H1 (cell line): Measurements from ENCODE around the gene NUCB1. TPM values are rescaled to one million over a fixed set of nuclear protein-coding genes. Genes with fewer than 3 reads are reported as not detected.

Experiments used
- CTCF ChIA-PET: fragments of 300-600 bp; sonication (Branson Sonifier 250); formaldehyde crosslinking; loops from one replicate; lab custom pipeline; 2021; ENCODE audit not compliant: partially characterized antibody; lab: Charles Lee
- POLR2A ChIA-PET: fragments of 300-600 bp; sonication (Branson Sonifier 250); formaldehyde crosslinking; loops from one replicate; lab custom pipeline; 2021; ENCODE audit warnings: inconsistent platforms; ENCODE audit not compliant: partially characterized antibody; lab: Charles Lee
- DNase-seq, 2 experiments: peaks; one replicate each; pipeline versions ENCODE4 v3.0.0 to v3.0.0-alpha.2; 2010 to 2022; ENCODE audit warnings: low spot score in 2 of 2, low read depth in 1 of 2, mixed read lengths in 1 of 2
- FAIRE-seq: peaks from 2 replicates; lab custom pipeline; 2011; peaks lifted over from hg19 to GRCh38; lab: Jason Lieb, UNC
- H2AFZ ChIP-seq: 2 replicates; pipeline ENCODE4 v1.8.1; 2012; ENCODE audit warnings: low read length, inconsistent platforms
- H2AK5ac ChIP-seq: 2 replicates; pipeline ENCODE4 v1.6.1; 2013; ENCODE audit warnings: low read depth, low read length
- H2BK120ac ChIP-seq: replicated peaks from 2 replicates; pipeline ENCODE3; 2013; ENCODE audit warnings: low read depth, low read length, inconsistent platforms
- H2BK12ac ChIP-seq: 2 replicates; pipeline ENCODE4 v1.6.1; 2013; ENCODE audit warnings: low read depth, low read length
- H2BK15ac ChIP-seq: 2 replicates; pipeline ENCODE4 v1.6.1; 2013; ENCODE audit warnings: low read length
- H2BK20ac ChIP-seq: 2 replicates; pipeline ENCODE4 v1.6.1; 2013; ENCODE audit warnings: low read length
- H2BK5ac ChIP-seq: 2 replicates; pipeline ENCODE4 v1.6.1; 2013; ENCODE audit warnings: low read depth, low read length
- H3K14ac ChIP-seq: 2 replicates; pipeline ENCODE4 v1.6.1; 2013; ENCODE audit warnings: inconsistent platforms; ENCODE audit not compliant: insufficient read length
- H3K18ac ChIP-seq: 2 replicates; pipeline ENCODE4 v1.6.1; 2013; ENCODE audit warnings: low read length; ENCODE audit errors: extremely low read depth
- H3K23ac ChIP-seq: 2 replicates; pipeline ENCODE4 v1.6.1; 2013; ENCODE audit warnings: inconsistent platforms; ENCODE audit not compliant: insufficient read length
- H3K23me2 ChIP-seq: 2 replicates; pipeline ENCODE4 v1.6.1; 2013; ENCODE audit warnings: low read depth, low read length
- H3K27ac ChIP-seq: 2 replicates; pipeline ENCODE4 v1.6.1; 2011; ENCODE audit warnings: low read depth, low read length, inconsistent platforms
- H3K27me3 ChIP-seq, 4 experiments: replicated peaks in 1 of 4; 1 replicate in 1 of 4; 2 replicates in 3 of 4; pipeline versions ENCODE4 v1.6.1 to v1.8.1; 2011 to 2013; ENCODE audit warnings: low read length in 3 of 4, mild to moderate bottlenecking in 3 of 4, inconsistent platforms in 2 of 4, mixed read lengths in 2 of 4, moderate library complexity in 1 of 4; ENCODE audit not compliant: control insufficient read depth in 3 of 4, insufficient read depth in 3 of 4; ENCODE audit errors: extremely low read depth in 1 of 4
- H3K36me3 ChIP-seq, 4 experiments: 2 replicates each; pipeline versions ENCODE4 v1.6.1 to v1.8.1; 2011 to 2013; ENCODE audit warnings: mild to moderate bottlenecking in 4 of 4, low read length in 3 of 4, moderate library complexity in 2 of 4, control low read depth in 1 of 4, inconsistent platforms in 1 of 4; ENCODE audit not compliant: insufficient read depth in 4 of 4, control insufficient read depth in 2 of 4
- H3K4ac ChIP-seq: replicated peaks from 2 replicates; pipeline ENCODE3; 2013; ENCODE audit warnings: low read length, low read depth, mixed read lengths, inconsistent platforms; ENCODE audit not compliant: insufficient read length
- H3K4me1 ChIP-seq, 4 experiments: replicated peaks in 1 of 4; 1 replicate in 1 of 4; 2 replicates in 3 of 4; pipeline versions ENCODE4 v1.6.1 to v1.8.1; 2011 to 2013; ENCODE audit warnings: low read length in 3 of 4, inconsistent platforms in 2 of 4, mixed read lengths in 1 of 4; ENCODE audit not compliant: insufficient read depth in 4 of 4, control insufficient read depth in 3 of 4
- H3K4me2 ChIP-seq, 2 experiments: 2 replicates each; pipeline versions ENCODE4 v1.6.1 to v1.8.1; 2011 to 2013; ENCODE audit warnings: low read depth in 2 of 2, low read length in 2 of 2, control low read depth in 1 of 2, inconsistent platforms in 1 of 2, mild to moderate bottlenecking in 1 of 2; ENCODE audit not compliant: insufficient read depth in 1 of 2
- H3K4me3 ChIP-seq, 4 experiments: fragments of 200-600, 300-600 bp in 1 of 4; sonication (generic), shearing (Covaris generic), sonication (Bioruptor Twin) in 1 of 4; 2 replicates each; pipeline versions ENCODE4 v1.5.1 to v1.8.1; 2011 to 2016; ENCODE audit warnings: low read length in 4 of 4, low read depth in 3 of 4, control low read depth in 2 of 4, inconsistent platforms in 2 of 4, mild to moderate bottlenecking in 2 of 4, mixed read lengths in 1 of 4, moderate library complexity in 1 of 4; ENCODE audit not compliant: insufficient read depth in 2 of 4; ENCODE audit errors: extremely low read depth in 1 of 4
- H3K56ac ChIP-seq: replicated peaks from 2 replicates; pipeline ENCODE3; 2013; ENCODE audit warnings: low read depth, mild to moderate bottlenecking, mixed read lengths, low read length, inconsistent platforms; ENCODE audit not compliant: insufficient read length
- H3K79me1 ChIP-seq: 2 replicates; pipeline ENCODE4 v1.6.1; 2013; ENCODE audit warnings: low read depth, low read length, control low read depth
- H3K79me2 ChIP-seq, 2 experiments: 2 replicates each; pipeline versions ENCODE4 v1.6.1 to v1.8.1; 2012 to 2013; ENCODE audit warnings: low read length in 2 of 2, mild to moderate bottlenecking in 2 of 2, inconsistent platforms in 1 of 2; ENCODE audit not compliant: insufficient read depth in 2 of 2, control insufficient read depth in 1 of 2
- H3K9ac ChIP-seq, 4 experiments: replicated peaks in 1 of 4; 1 replicate in 1 of 4; 2 replicates in 3 of 4; pipeline versions ENCODE4 v1.6.1 to v1.8.1; 2011 to 2013; ENCODE audit warnings: low read depth in 3 of 4, low read length in 3 of 4, control low read depth in 2 of 4, mild to moderate bottlenecking in 2 of 4, moderate library complexity in 2 of 4, inconsistent platforms in 1 of 4; ENCODE audit errors: extremely low read depth in 1 of 4
- H3K9me3 ChIP-seq, 2 experiments: 2 replicates each; pipeline versions ENCODE4 v1.6.1 to v1.8.1; 2012 to 2013; ENCODE audit warnings: mild to moderate bottlenecking in 2 of 2, moderate library complexity in 2 of 2, control low read depth in 1 of 2, inconsistent platforms in 1 of 2, low read depth in 1 of 2, low read length in 1 of 2, mixed read lengths in 1 of 2; ENCODE audit not compliant: insufficient read depth in 2 of 2
- H4K20me1 ChIP-seq, 2 experiments: replicated peaks in 1 of 2; 2 replicates each; pipeline versions ENCODE3 to v1.8.1; 2011 to 2013; ENCODE audit warnings: inconsistent platforms in 2 of 2, low read length in 2 of 2, mild to moderate bottlenecking in 1 of 2; ENCODE audit not compliant: insufficient read depth in 2 of 2, control insufficient read depth in 1 of 2
- H4K5ac ChIP-seq: 2 replicates; pipeline ENCODE4 v1.6.1; 2013; ENCODE audit warnings: low read length, low read depth, mixed read lengths, inconsistent platforms; ENCODE audit not compliant: insufficient read length
- H4K8ac ChIP-seq: 2 replicates; pipeline ENCODE4 v1.8.0; 2013; ENCODE audit warnings: mild to moderate bottlenecking, moderate library complexity, low read length, inconsistent platforms; ENCODE audit not compliant: insufficient read depth; ENCODE audit errors: extremely low read depth
- H4K91ac ChIP-seq: replicated peaks from 2 replicates; pipeline ENCODE3; 2013; ENCODE audit warnings: low read length, mixed read lengths, inconsistent platforms; ENCODE audit not compliant: insufficient read length
- CBX8 ChIP-seq: fragments of 300-800, 300-1000 bp; sonication (generic); IDR thresholded peaks from 2 replicates; pipeline ENCODE4 v1.7.1; 2016; ENCODE audit warnings: low read depth, low read length, borderline replicate concordance
- CHD2 ChIP-seq: IDR thresholded peaks from 2 replicates; pipeline ENCODE4 v1.6.1; 2012; ENCODE audit warnings: low read length, improper control_type of control experiment
- EGR1 ChIP-seq: IDR thresholded peaks from 2 replicates; pipeline ENCODE4 v1.6.1; 2011; ENCODE audit warnings: low read depth, low read length, borderline replicate concordance
- GTF2F1 ChIP-seq: IDR thresholded peaks from 2 replicates; pipeline ENCODE4 v1.6.1; 2012; ENCODE audit warnings: low read depth, low read length, improper control_type of control experiment, borderline replicate concordance
- POLR2A ChIP-seq, 2 experiments: IDR thresholded peaks; 1 replicate in 1 of 2; 2 replicates in 1 of 2; pipeline ENCODE4 v1.6.1; 2011; ENCODE audit warnings: low read depth in 2 of 2, low read length in 2 of 2, mild to moderate bottlenecking in 2 of 2; ENCODE audit errors: control extremely low read depth in 1 of 2
- SRF ChIP-seq: IDR thresholded peaks from 2 replicates; pipeline ENCODE4 v1.6.1; 2011; ENCODE audit warnings: mild to moderate bottlenecking, low read depth, low read length, moderate library complexity
- YY1 ChIP-seq: IDR thresholded peaks from 2 replicates; pipeline ENCODE4 v1.6.1; 2011; ENCODE audit warnings: low read depth, mild to moderate bottlenecking, low read length
- WGBS, 2 experiments: shearing (Covaris generic) in 1 of 2; methylation state at CpG; one replicate each; pipeline versions ENCODE4 v1.1.6 to v1.1.7; 2013 to 2015; ENCODE audit warnings: low lambda C conversion rate in 2 of 2, mixed read lengths in 2 of 2, inconsistent platforms in 1 of 2, low coverage in 1 of 2, missing lambda C conversion rate in 1 of 2; ENCODE audit not compliant: insufficient replicate concordance in 2 of 2, insufficient coverage in 1 of 2, insufficient read length in 1 of 2; ENCODE audit errors: extremely low coverage in 1 of 2, missing lambda C conversion rate in 1 of 2; 5-methylcytosine and 5-hydroxymethylcytosine counted together
- polyA plus RNA-seq, 7 experiments: library from polyadenylated mRNA; depleted of rRNA in 3 of 7; stranded (reverse) in 5 of 7; unstranded in 2 of 7; fragments of >200 nt in 5 of 7; fragments of 200-250 nt in 2 of 7; gene quantifications; 1 replicate in 5 of 7; 2 replicates in 1 of 7; 4 replicates in 1 of 7; pipeline versions ENCODE4 v1.2.1 to v1.2.3, GENCODE V29; 2011 to 2013; ENCODE audit warnings: missing spikeins in 2 of 7, mixed read lengths in 2 of 7
- total RNA-seq: library from RNA; stranded (reverse); fragmentation: NEBNext Ultra II Directional; extraction: Animal tissue kit (Norgen Biotek cat#: 25700); gene quantifications from 2 replicates; pipeline ENCODE4 v1.2.1, GENCODE V29; 2021

Gene NUCB1
- total and polyA plus RNA-seq, 2 of the 8 experiments (the other 6 are each of a cell fraction or from before 2014, with no cell fraction given), result 111 to 121 TPM

DNA sequence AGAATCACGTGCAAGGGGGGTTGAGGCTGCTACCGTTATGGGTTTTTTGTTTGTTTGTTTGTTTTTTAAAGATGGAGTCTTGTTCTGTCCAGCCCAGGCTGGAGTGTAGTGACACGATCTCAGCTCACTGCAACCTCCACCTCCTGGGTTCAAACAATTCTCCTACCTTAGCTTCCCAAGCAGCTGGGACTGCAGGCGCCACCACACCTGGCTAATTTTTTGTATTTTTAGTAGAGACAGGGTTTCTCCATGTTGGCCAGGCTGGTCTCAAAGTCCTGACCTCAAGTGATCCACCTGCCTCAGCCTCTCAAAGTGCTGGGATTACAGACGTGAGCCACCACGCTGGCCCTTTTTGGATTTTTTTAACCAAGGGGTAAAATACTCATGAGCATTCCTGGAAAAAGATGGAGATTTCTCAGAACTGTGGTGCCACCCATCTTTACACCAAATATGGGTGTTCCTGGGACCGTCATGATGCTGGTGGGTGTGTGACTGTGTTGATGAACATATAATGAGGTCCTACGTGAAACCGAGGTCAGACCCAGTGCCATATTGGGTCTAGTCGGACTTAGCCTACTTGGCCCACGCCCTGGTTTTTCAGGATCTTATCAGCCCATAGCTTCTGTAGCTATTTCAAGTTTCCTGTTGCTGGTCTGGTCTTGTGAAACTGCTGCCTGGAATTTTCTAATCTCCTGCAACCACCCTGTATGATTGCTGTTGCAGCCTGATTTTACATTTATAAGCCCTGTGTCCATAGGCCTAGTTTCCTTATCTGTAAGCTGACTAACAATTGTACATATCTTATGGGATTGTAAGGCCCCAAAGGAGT, 21.7 kb upstream of the NUCB1 start:
- Histone ChIP-seq H3K23ac (no peak overlapping the region), H3K4me3 (no peak overlapping the region), H4K5ac (no peak overlapping the region), H3K4me1 (peaks cover 0 to 10% (median 4%) of the 10 kb centered on the region in 4 experiments; a peak in 4 of 7 replicates), H4K91ac (no peak overlapping the region), H3K36me3 (peaks cover 13 to 30% (median 20%) of the 10 kb centered on the region in 4 experiments; a peak in 7 of 8 replicates), H2BK12ac (0 out of 2 replicates have a peak overlapping the region, but pooled peaks have one; percentile 39), H2AK5ac (no peak overlapping the region), H3K9ac (no peak overlapping the region), H3K27me3 (no peaks in the 10 kb centered on the region), H4K20me1 (peaks cover 5 to 13% of the 10 kb centered on the region in 2 experiments), H2AFZ (no peak overlapping the region), H3K79me2 (peaks cover 4 to 14% of the 10 kb centered on the region in 2 experiments; a peak in 3 of 4 replicates), H2BK20ac (no peak overlapping the region), H3K4ac (no peak overlapping the region), H3K18ac (no peak overlapping the region), H2BK5ac (no peak overlapping the region), H3K56ac (no peak overlapping the region), H3K4me2 (no peak overlapping the region), H2BK120ac (no peak overlapping the region), H3K23me2 (no peaks in the 10 kb centered on the region), H4K8ac (no peak overlapping the region), H3K14ac (no peak overlapping the region), H3K9me3 (no peaks in the 10 kb centered on the region), H3K79me1 (peaks cover 9% of the 10 kb centered on the region), H2BK15ac (no peak overlapping the region), H3K27ac (no peak overlapping the region)
- WGBS, 2 experiments, result 91% methylated on average over 11 of the region's 11 CpGs; no CpG with 5 or more reads in 1 of the 2 experiments
- CTCF ChIA-PET, result interaction anchor here (0.5 to 1.6 kb wide), 11 partner anchors 11 to 695 kb away, joined by 3 to 5 read pairs (median 3); partner anchors contain the start of gene BAX
- no peak for DNase-seq
- no peak for FAIRE-seq
- no peak for TF ChIP-seq EGR1
- no peak for TF ChIP-seq SRF
- no peak; a peak in 1 of 3 replicates for TF ChIP-seq POLR2A (IDR thresholded peaks at IDR 0.05; ENCODE audit: control extremely low read depth in 1 of 2, low read depth in 2 of 2, low read length in 2 of 2)
- TF ChIP-seq CBX8, result no peak
- TF ChIP-seq GTF2F1, result no peak
- no peak for TF ChIP-seq YY1
- TF ChIP-seq CHD2, result no peak
- POLR2A ChIA-PET, result interaction anchor here (1.2 to 6.9 kb wide), 5 partner anchors 10 to 83 kb away, joined by 3 to 75 read pairs (median 7); partner anchors contain the start of gene PLEKHA4
